Endothelial cell of umbilical vein (primary cell): ENCODE results near the gene ZNF341. TPM values are rescaled to one million over a fixed set of nuclear protein-coding genes. Genes with fewer than 3 reads are reported as not detected.

Experiments used
- BruUV-seq: library from RNA; stranded (reverse); fragments of 400-500 nt; replicated peaks from 2 replicates; lab custom pipeline; 2021; lab: Mats Ljungman, UMichigan
- CTCF ChIA-PET: fragments of 300-600, 350-600 bp; sonication (Branson Sonifier 250); formaldehyde crosslinking; loops from one replicate; lab custom pipeline; 2021; ENCODE audit warnings: antibody characterized with exemption, inconsistent platforms; lab: Charles Lee
- POLR2A ChIA-PET: fragments of 300-600, 350-600 bp; sonication (Branson Sonifier 250); formaldehyde crosslinking; loops from one replicate; lab custom pipeline; 2021; ENCODE audit warnings: antibody characterized with exemption, inconsistent platforms; lab: Charles Lee
- DNase-seq: peaks from one replicate; pipeline ENCODE4 v3.0.0-alpha.2; 2011; ENCODE audit warnings: low read depth, low spot score
- FAIRE-seq: peaks from 2 replicates; lab custom pipeline; 2011; peaks lifted over from hg19 to GRCh38; lab: Jason Lieb, UNC
- H2AFZ ChIP-seq: 2 replicates; pipeline ENCODE4 v1.6.0; 2012; ENCODE audit warnings: low read depth, low read length, control low read depth, inconsistent platforms
- H3K27ac ChIP-seq: 2 replicates; pipeline ENCODE4 v1.5.1; 2011; ENCODE audit warnings: low read depth, mild to moderate bottlenecking, control low read depth, low read length, moderate library complexity; ENCODE audit not compliant: insufficient read depth
- H3K27me3 ChIP-seq, 2 experiments: 2 replicates each; pipeline versions ENCODE4 v1.6.0 to v1.6.1; 2011; ENCODE audit warnings: low read length in 2 of 2, mixed read lengths in 1 of 2; ENCODE audit not compliant: control insufficient read depth in 2 of 2, insufficient read depth in 2 of 2
- H3K36me3 ChIP-seq, 2 experiments: 2 replicates in 1 of 2; 3 replicates in 1 of 2; pipeline ENCODE4 v1.5.1; 2011; ENCODE audit warnings: low read length in 2 of 2, mild to moderate bottlenecking in 1 of 2, moderate library complexity in 1 of 2; ENCODE audit not compliant: control insufficient read depth in 2 of 2, insufficient read depth in 2 of 2; ENCODE audit errors: extremely low read depth in 1 of 2
- H3K4me1 ChIP-seq: 3 replicates; pipeline ENCODE4 v1.5.1; 2011; ENCODE audit warnings: mild to moderate bottlenecking, low read length; ENCODE audit not compliant: control insufficient read depth, insufficient read depth; ENCODE audit errors: extremely low read depth
- H3K4me2 ChIP-seq: 2 replicates; pipeline ENCODE4 v1.6.1; 2011; ENCODE audit warnings: low read length, control low read depth, mixed read lengths; ENCODE audit not compliant: insufficient read depth
- H3K4me3 ChIP-seq, 3 experiments: fragments of 200-600 bp in 1 of 3; sonication (generic), shearing (Covaris generic) in 1 of 3; replicated peaks in 1 of 3; 2 replicates each; pipeline ENCODE4 v1.5.1; 2011 to 2016; ENCODE audit warnings: control low read depth in 3 of 3, low read length in 3 of 3, mild to moderate bottlenecking in 2 of 3, inconsistent platforms in 1 of 3, low read depth in 1 of 3, moderate library complexity in 1 of 3; ENCODE audit not compliant: insufficient read depth in 1 of 3
- H3K79me2 ChIP-seq: 2 replicates; pipeline ENCODE4 v1.6.0; 2012; ENCODE audit warnings: low read length, inconsistent platforms; ENCODE audit not compliant: control insufficient read depth, insufficient read depth
- H3K9ac ChIP-seq: replicated peaks from 2 replicates; pipeline ENCODE3; 2011; ENCODE audit warnings: low read length, control low read depth; ENCODE audit not compliant: insufficient read depth; ENCODE audit errors: extremely low read depth
- H3K9me1 ChIP-seq: replicated peaks from 3 replicates; pipeline ENCODE4 v1.6.0; 2011; ENCODE audit warnings: mild to moderate bottlenecking, low read length; ENCODE audit not compliant: control insufficient read depth, insufficient read depth; ENCODE audit errors: extremely low read depth
- H3K9me3 ChIP-seq: replicated peaks from 2 replicates; pipeline ENCODE4 v1.5.1; 2012; ENCODE audit warnings: low read length, inconsistent platforms; ENCODE audit not compliant: control insufficient read depth, insufficient read depth
- H4K20me1 ChIP-seq: replicated peaks from 2 replicates; pipeline ENCODE3; 2011; ENCODE audit warnings: mild to moderate bottlenecking, low read length; ENCODE audit not compliant: control insufficient read depth, insufficient read depth; ENCODE audit errors: extremely low read depth
- EZH2 ChIP-seq: IDR thresholded peaks from 2 replicates; pipeline ENCODE4 v1.6.1; 2012; ENCODE audit warnings: borderline replicate concordance, low read depth, mild to moderate bottlenecking, moderate library complexity, low read length, inconsistent platforms; ENCODE audit not compliant: severe bottlenecking
- GATA2 ChIP-seq: IDR thresholded peaks from 2 replicates; pipeline ENCODE4 v1.7.0; 2011; ENCODE audit warnings: low read depth, mild to moderate bottlenecking, moderate library complexity, mixed read lengths, low read length; ENCODE audit not compliant: insufficient read length, insufficient read depth
- MYC ChIP-seq: IDR thresholded peaks from one replicate; pipeline ENCODE4 v1.6.1; 2011; ENCODE audit warnings: mild to moderate bottlenecking, low read depth, low read length
- POLR2AphosphoS5 ChIP-seq: IDR thresholded peaks from 2 replicates; pipeline ENCODE4 v1.6.1; 2012; ENCODE audit warnings: low read depth, mild to moderate bottlenecking, control low read depth, low read length, moderate library complexity; ENCODE audit not compliant: insufficient read depth
- dilution Hi-C: fragments of 300-500 bp; cut with MboI; formaldehyde crosslinking; loops from one replicate; pipeline ENCODE4 v1.15.0; 2019; ENCODE audit warnings: low sequenced_read_pairs; ENCODE audit not compliant: extremely low pct_ligation_motif_present
- intact Hi-C: fragments of 100-400 bp; cut with micrococcal nuclease; formaldehyde crosslinking; loops from one replicate; pipeline ENCODE4 v1.10.0; 2022
- polyA plus RNA-seq, 4 experiments: library from polyadenylated mRNA; depleted of rRNA in 3 of 4; stranded (reverse) in 3 of 4; unstranded in 1 of 4; fragments of >200 nt; gene quantifications; 2 replicates each; pipeline versions ENCODE4 v1.2.1 to v1.2.3, GENCODE V29; 2011 to 2012; ENCODE audit warnings: missing spikeins in 1 of 4
- total RNA-seq: library from RNA; stranded (reverse); gene quantifications from 2 replicates; pipeline ENCODE4 v1.2.3, GENCODE V29; 2021
- TF ChIP-seq, protein P1 (sequence below), 2 donors: IDR thresholded peaks; 1 replicate in 1 of 2; 2 replicates in 1 of 2; pipeline ENCODE4 v1.5.1; 2011; ENCODE audit warnings: low read length in 2 of 2, mild to moderate bottlenecking in 2 of 2, moderate library complexity in 2 of 2, control low read depth in 1 of 2, inconsistent platforms in 1 of 2, low read depth in 1 of 2; ENCODE audit not compliant: insufficient read depth in 1 of 2; ENCODE audit errors: extremely low read depth in 1 of 2
- TF ChIP-seq, protein P2 (sequence below): IDR thresholded peaks from 2 replicates; pipeline ENCODE4 v1.6.1; 2011; ENCODE audit not compliant: insufficient read depth, insufficient read length

The ZNF341 gene
- total and polyA plus RNA-seq, 2 donors (not counting 3 experiments of a cell fraction or from before 2014, with no cell fraction given): 4.9 TPM

DNA sequence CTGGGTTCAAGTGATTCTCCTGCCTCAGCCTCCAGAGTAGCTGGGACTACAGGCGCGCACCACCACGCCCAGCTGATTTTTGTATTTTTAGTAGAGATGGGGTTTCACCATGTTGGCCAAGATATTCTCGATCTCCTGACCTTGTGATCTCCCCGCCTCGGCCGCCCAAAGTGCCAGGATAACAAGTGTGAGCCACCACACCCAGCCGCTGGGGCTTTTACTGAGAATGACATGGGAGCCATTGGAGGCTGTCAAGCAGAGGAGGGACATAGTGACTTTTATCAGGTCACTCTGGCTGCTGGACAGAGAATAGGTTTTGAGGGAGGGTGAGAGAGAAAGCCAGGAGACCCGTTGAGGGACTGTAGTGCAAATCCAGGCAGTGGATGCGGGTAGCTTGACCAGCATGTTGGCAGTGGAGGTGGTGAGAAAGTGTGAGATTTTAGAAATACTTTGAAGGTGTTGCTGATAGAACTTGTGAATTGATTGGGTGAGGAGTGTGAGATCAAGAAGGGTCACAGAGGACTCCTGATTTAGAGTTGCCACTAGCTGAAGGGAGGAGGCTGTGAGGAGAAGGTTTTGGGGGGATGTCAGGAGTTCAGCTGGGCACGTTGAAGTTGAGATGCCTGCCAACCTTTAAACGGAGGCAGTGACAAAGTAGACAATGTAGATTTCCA lies 14.7 kb downstream of the ZNF341 start:
- POLR2A ChIA-PET: interaction anchor here (0.7 kb wide), 1 partner anchor 41 kb away, joined by 3 read pairs; no protein-coding TSS in a partner anchor
- no peak for FAIRE-seq

More for the DNA sequence above, 14.7 kb downstream of the ZNF341 start:
- Histone ChIP-seq H3K9me3 (no peaks in the 10 kb centered on the region), H3K27ac (no peak overlapping the region), H3K27me3 (no peaks in the 10 kb centered on the region), H3K4me3 (no peak overlapping the region), H3K9me1 (no peaks in the 10 kb centered on the region), H2AFZ (no peak overlapping the region), H4K20me1 (no peaks in the 10 kb centered on the region), H3K4me1 (no peaks in the 10 kb centered on the region), H3K79me2 (no peaks in the 10 kb centered on the region), H3K36me3 (no peaks in the 10 kb centered on the region), H3K4me2 (no peak overlapping the region), H3K9ac (no peak overlapping the region)
- intact Hi-C loops: no loop called here
- DNase-seq: no peak
- TF ChIP-seq GATA2 (no peak), POLR2AphosphoS5 (no peak), MYC (no peak), EZH2 (no peak)
- TF ChIP-seq, protein P1, sequence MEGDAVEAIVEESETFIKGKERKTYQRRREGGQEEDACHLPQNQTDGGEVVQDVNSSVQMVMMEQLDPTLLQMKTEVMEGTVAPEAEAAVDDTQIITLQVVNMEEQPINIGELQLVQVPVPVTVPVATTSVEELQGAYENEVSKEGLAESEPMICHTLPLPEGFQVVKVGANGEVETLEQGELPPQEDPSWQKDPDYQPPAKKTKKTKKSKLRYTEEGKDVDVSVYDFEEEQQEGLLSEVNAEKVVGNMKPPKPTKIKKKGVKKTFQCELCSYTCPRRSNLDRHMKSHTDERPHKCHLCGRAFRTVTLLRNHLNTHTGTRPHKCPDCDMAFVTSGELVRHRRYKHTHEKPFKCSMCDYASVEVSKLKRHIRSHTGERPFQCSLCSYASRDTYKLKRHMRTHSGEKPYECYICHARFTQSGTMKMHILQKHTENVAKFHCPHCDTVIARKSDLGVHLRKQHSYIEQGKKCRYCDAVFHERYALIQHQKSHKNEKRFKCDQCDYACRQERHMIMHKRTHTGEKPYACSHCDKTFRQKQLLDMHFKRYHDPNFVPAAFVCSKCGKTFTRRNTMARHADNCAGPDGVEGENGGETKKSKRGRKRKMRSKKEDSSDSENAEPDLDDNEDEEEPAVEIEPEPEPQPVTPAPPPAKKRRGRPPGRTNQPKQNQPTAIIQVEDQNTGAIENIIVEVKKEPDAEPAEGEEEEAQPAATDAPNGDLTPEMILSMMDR (IDR thresholded peaks at IDR 0.05; ENCODE audit: extremely low read depth in 1 of 2, insufficient read depth in 1 of 2, low read depth in 1 of 2, low read length in 2 of 2): no peak
- TF ChIP-seq, protein P2, sequence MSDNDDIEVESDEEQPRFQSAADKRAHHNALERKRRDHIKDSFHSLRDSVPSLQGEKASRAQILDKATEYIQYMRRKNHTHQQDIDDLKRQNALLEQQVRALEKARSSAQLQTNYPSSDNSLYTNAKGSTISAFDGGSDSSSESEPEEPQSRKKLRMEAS: no peak
- dilution Hi-C loops: no loop called here
- no TSS peak for BruUV-seq
- CTCF ChIA-PET: interaction anchor here (1.2 kb wide), 1 partner anchor 14 kb away, joined by 3 read pairs; the partner anchor contains the start of gene ZNF341
